K562 (cell line): Measurements from ENCODE around the gene TAF1L. TPM values are rescaled to one million over a fixed set of nuclear protein-coding genes. Genes with fewer than 3 reads are reported as not detected.

Experiments used
- polyA plus RNA-seq, 8 experiments: library from polyadenylated mRNA; depleted of rRNA in 4 of 8; stranded (reverse) in 5 of 8; unstranded in 3 of 8; fragments of >200 nt; fragmentation: Nextera tagmentation in 2 of 8; fragmentation: Illumina TruSeq in 1 of 8; extraction: Ambion mirVana in 2 of 8; extraction: Trizol in 1 of 8; gene quantifications; 2 replicates each; pipeline versions ENCODE4 v1.2.1 to v1.2.3, GENCODE V29; 2011 to 2014; ENCODE audit warnings: inconsistent platforms in 1 of 8, missing spikeins in 1 of 8
- total RNA-seq, 7 experiments: library from RNA; depleted of rRNA in 6 of 7; stranded (reverse); fragments of >200 nt in 6 of 7; fragmentation: Illumina TruSeq in 2 of 7; extraction: Trizol in 2 of 7; gene quantifications; 2 replicates each; pipeline versions ENCODE4 v1.2.1 to v1.2.3, GENCODE V29; 2011 to 2021; ENCODE audit warnings: low replicate concordance in 1 of 7

Gene TAF1L
- total and polyA plus RNA-seq, 9 of the 15 experiments (the other 6 are each of a cell fraction or from before 2014, with no cell fraction given) = 0.01 to 0.04 (median 0.03) TPM; not detected in 3

Other genes with a start within 250 kb of the TAF1L start
- gene RIGI, start 109.5 kb downstream of the TAF1L start, total RNA-seq (2014; rRNA removed) = 0.27 and 0.49 TPM in 2 replicates
- 0.80 and 1.1 TPM in 2 replicates for gene RIGI, start 109.5 kb downstream of the TAF1L start, total RNA-seq (2014; rRNA removed; fragmentation: Illumina TruSeq; extraction: Trizol)
- 1.0 and 1.1 TPM in 2 replicates for gene RIGI, start 109.5 kb downstream of the TAF1L start, total RNA-seq (2015; rRNA removed; fragmentation: Illumina TruSeq; extraction: Trizol)
- gene RIGI, start 109.5 kb downstream of the TAF1L start, total RNA-seq (2021) = 0.49 and 0.62 TPM in 2 replicates
- 0.43 and 0.54 TPM in 2 replicates for gene RIGI, start 109.5 kb downstream of the TAF1L start, polyA plus RNA-seq (2011; rRNA removed)
- 0.53 and 0.94 TPM in 2 replicates for gene RIGI, start 109.5 kb downstream of the TAF1L start, polyA plus RNA-seq (2014; fragmentation: Illumina TruSeq; extraction: Trizol)
- under 1 TPM; 0.32 to 0.36 TPM for gene RIGI, start 109.5 kb downstream of the TAF1L start, polyA plus RNA-seq (2014; fragmentation: Nextera tagmentation; extraction: Ambion mirVana)
- gene RIGI, start 109.5 kb downstream of the TAF1L start, polyA plus RNA-seq (2014; rRNA removed) = 0.31 and 0.50 TPM in 2 replicates
- gene SMIM27, start 83.3 kb downstream of the TAF1L start, total RNA-seq (2014; rRNA removed) = 2.9 and 5.9 TPM in 2 replicates
- gene SMIM27, start 83.3 kb downstream of the TAF1L start, total RNA-seq (2014; rRNA removed; fragmentation: Illumina TruSeq; extraction: Trizol) = 5.1 and 7.0 TPM in 2 replicates
- gene SMIM27, start 83.3 kb downstream of the TAF1L start, total RNA-seq (2015; rRNA removed; fragmentation: Illumina TruSeq; extraction: Trizol) = 7.9 and 8.3 TPM in 2 replicates
- gene SMIM27, start 83.3 kb downstream of the TAF1L start, total RNA-seq (2021) = 7.8 and 8.9 TPM in 2 replicates
- gene SMIM27, start 83.3 kb downstream of the TAF1L start, polyA plus RNA-seq (2011; rRNA removed) = 8.7 and 10.6 TPM in 2 replicates
- gene SMIM27, start 83.3 kb downstream of the TAF1L start, polyA plus RNA-seq (2014; fragmentation: Illumina TruSeq; extraction: Trizol) = 4.6 and 5.8 TPM in 2 replicates
- 10 to 100 TPM; 14.6 to 16.1 TPM for gene SMIM27, start 83.3 kb downstream of the TAF1L start, polyA plus RNA-seq (2014; fragmentation: Nextera tagmentation; extraction: Ambion mirVana)
- 4.4 and 9.8 TPM in 2 replicates for gene SMIM27, start 83.3 kb downstream of the TAF1L start, polyA plus RNA-seq (2014; rRNA removed)
- 9.3 and 9.9 TPM in 2 replicates for gene TOPORS, start 83.1 kb downstream of the TAF1L start, total RNA-seq (2014; rRNA removed)
- gene TOPORS, start 83.1 kb downstream of the TAF1L start, total RNA-seq (2014; rRNA removed; fragmentation: Illumina TruSeq; extraction: Trizol) = 17.3 and 21.5 TPM in 2 replicates
- gene TOPORS, start 83.1 kb downstream of the TAF1L start, total RNA-seq (2015; rRNA removed; fragmentation: Illumina TruSeq; extraction: Trizol) = 17.6 and 19.6 TPM in 2 replicates
- 8.5 and 9.2 TPM in 2 replicates for gene TOPORS, start 83.1 kb downstream of the TAF1L start, total RNA-seq (2021)
- 8.1 and 11.4 TPM in 2 replicates for gene TOPORS, start 83.1 kb downstream of the TAF1L start, polyA plus RNA-seq (2011; rRNA removed)
- gene TOPORS, start 83.1 kb downstream of the TAF1L start, polyA plus RNA-seq (2014; fragmentation: Illumina TruSeq; extraction: Trizol) = 13.6 and 15.9 TPM in 2 replicates
- gene TOPORS, start 83.1 kb downstream of the TAF1L start, polyA plus RNA-seq (2014; fragmentation: Nextera tagmentation; extraction: Ambion mirVana) = 1 to 10 TPM; 4.3 to 5.0 TPM
- gene TOPORS, start 83.1 kb downstream of the TAF1L start, polyA plus RNA-seq (2014; rRNA removed) = 7.6 and 8.5 TPM in 2 replicates
- 61.6 and 64.0 TPM in 2 replicates for gene NDUFB6, start 62.5 kb downstream of the TAF1L start, total RNA-seq (2014; rRNA removed)
- 41.0 and 41.4 TPM in 2 replicates for gene NDUFB6, start 62.5 kb downstream of the TAF1L start, total RNA-seq (2014; rRNA removed; fragmentation: Illumina TruSeq; extraction: Trizol)
- gene NDUFB6, start 62.5 kb downstream of the TAF1L start, total RNA-seq (2015; rRNA removed; fragmentation: Illumina TruSeq; extraction: Trizol) = 44.0 and 46.9 TPM in 2 replicates
- 60.2 and 67.8 TPM in 2 replicates for gene NDUFB6, start 62.5 kb downstream of the TAF1L start, total RNA-seq (2021)
- gene NDUFB6, start 62.5 kb downstream of the TAF1L start, polyA plus RNA-seq (2011; rRNA removed) = 55.4 and 64.9 TPM in 2 replicates
- 26.5 and 43.6 TPM in 2 replicates for gene NDUFB6, start 62.5 kb downstream of the TAF1L start, polyA plus RNA-seq (2014; fragmentation: Illumina TruSeq; extraction: Trizol)
- gene NDUFB6, start 62.5 kb downstream of the TAF1L start, polyA plus RNA-seq (2014; fragmentation: Nextera tagmentation; extraction: Ambion mirVana) = 10 to 100 TPM; 71.2 to 88.1 TPM
- 81.8 and 83.9 TPM in 2 replicates for gene NDUFB6, start 62.5 kb downstream of the TAF1L start, polyA plus RNA-seq (2014; rRNA removed)
- gene TMEM215, start 147.9 kb upstream of the TAF1L start, total RNA-seq (2014; rRNA removed) = not detected in 2 replicates
- not detected in 2 replicates for gene TMEM215, start 147.9 kb upstream of the TAF1L start, total RNA-seq (2014; rRNA removed; fragmentation: Illumina TruSeq; extraction: Trizol)
- not detected in 2 replicates for gene TMEM215, start 147.9 kb upstream of the TAF1L start, total RNA-seq (2015; rRNA removed; fragmentation: Illumina TruSeq; extraction: Trizol)
- not detected in 2 replicates for gene TMEM215, start 147.9 kb upstream of the TAF1L start, total RNA-seq (2021)
- gene TMEM215, start 147.9 kb upstream of the TAF1L start, polyA plus RNA-seq (2011; rRNA removed) = not detected in 2 replicates
- gene TMEM215, start 147.9 kb upstream of the TAF1L start, polyA plus RNA-seq (2014; fragmentation: Illumina TruSeq; extraction: Trizol) = not detected in 2 replicates
- gene TMEM215, start 147.9 kb upstream of the TAF1L start, polyA plus RNA-seq (2014; fragmentation: Nextera tagmentation; extraction: Ambion mirVana) = not detected
- gene TMEM215, start 147.9 kb upstream of the TAF1L start, polyA plus RNA-seq (2014; rRNA removed) = not detected in 2 replicates